Lung microvascular endothelial cell (primary cell): ENCODE measurements around the gene STK39. TPM values are rescaled to one million over a fixed set of nuclear protein-coding genes. Genes with fewer than 3 reads are reported as not detected.

ENCODE experiments used
- DNase-seq, 2 donors: peaks; one replicate each; pipeline versions ENCODE4 v3.0.0 to v3.0.0-alpha.2; 2010; ENCODE audit warnings: low read depth in 2 of 2
- total RNA-seq: library from RNA; depleted of rRNA; stranded (reverse); fragments of >200 nt; gene quantifications from 2 replicates; pipeline ENCODE4 v1.2.1, GENCODE V29; 2014

STK39 gene
- total RNA-seq, 1 donor from 2014 or later, result 1.4 TPM

- DNase-seq, result no peak
These were observed 314.1 kb downstream of the STK39 start for GRCh38 chr2:167933097-167933814.

GRCh38 chr2:167932123-167932693, 315.2 kb downstream of the STK39 start:
- no peak for DNase-seq

- no peak for DNase-seq
These were observed 317.9 kb downstream of the STK39 start for GRCh38 chr2:167929484-167929883.

- DNase-seq, result no peak
These were observed 319.0 kb downstream of the STK39 start for GRCh38 chr2:167928434-167928833.

- DNase-seq, result no peak
These were observed 321.6 kb downstream of the STK39 start for GRCh38 chr2:167925758-167926157.

GRCh38 chr2:167924556-167924955, 322.8 kb downstream of the STK39 start:
- DNase-seq, result no peak

GRCh38 chr2:167916756-167917155, 330.6 kb downstream of the STK39 start:
- no peak for DNase-seq

- DNase-seq, result no peak
These were observed 332.4 kb downstream of the STK39 start for GRCh38 chr2:167914969-167915368.

GRCh38 chr2:167908786-167909185, 338.6 kb downstream of the STK39 start:
- no peak for DNase-seq

GRCh38 chr2:167905668-167906067, 341.7 kb downstream of the STK39 start:
- DNase-seq, result no peak

Other genes with a start within 250 kb of the STK39 start
- gene CERS6, start 208.7 kb upstream of the STK39 start, total RNA-seq, result 23.3 and 44.6 TPM in 2 replicates